IMR-90 (cell line): ENCODE data around the gene ARHGAP21. TPM values are rescaled to one million over a fixed set of nuclear protein-coding genes. Genes with fewer than 3 reads are reported as not detected.
"Not testable (repeated sequence)": the region's sequence is repeated elsewhere in the genome, so short reads cannot be mapped to it uniquely, and the experiment has no call there.

ENCODE experiments used
- ATAC-seq: fragments of 200-7000 bp; cut with Tn5 transposase; 2 replicates; pipeline ENCODE4 v1.9.1; 2020; ENCODE audit warnings: low read depth, mild to moderate bottlenecking, moderate library complexity
- BruUV-seq: library from RNA; stranded (reverse); fragments of 400-500 nt; replicated peaks from 2 replicates; lab custom pipeline; 2021; lab: Mats Ljungman, UMichigan
- CTCF ChIA-PET: fragments of 300-600 bp; formaldehyde crosslinking; extraction: SDS; loops from one replicate; lab custom pipeline; 2021; ENCODE audit warnings: antibody characterized with exemption; lab: Yijun Ruan, JAX
- POLR2A ChIA-PET: fragments of 300-600 bp; sonication (Branson Sonifier 250); formaldehyde crosslinking; loops from one replicate; lab custom pipeline; 2022; ENCODE audit warnings: antibody characterized with exemption; ENCODE audit not compliant: unreplicated experiment; lab: Charles Lee
- DNase-seq: peaks from one replicate; pipeline ENCODE4 v3.0.0; 2013
- H2AFZ ChIP-seq: replicated peaks from 2 replicates; pipeline ENCODE3; 2013; ENCODE audit warnings: low read length, mild to moderate bottlenecking; ENCODE audit not compliant: poor library complexity
- H2AK5ac ChIP-seq: 2 replicates; pipeline ENCODE4 v1.6.1; 2013; ENCODE audit warnings: low read depth, low read length, inconsistent platforms
- H2AK9ac ChIP-seq: replicated peaks from 2 replicates; pipeline ENCODE3; 2013; ENCODE audit warnings: mild to moderate bottlenecking, low read depth, low read length, moderate library complexity; ENCODE audit not compliant: poor library complexity
- H2BK120ac ChIP-seq: 2 replicates; pipeline ENCODE4 v1.6.1; 2013; ENCODE audit warnings: low read depth, low read length, inconsistent platforms
- H2BK15ac ChIP-seq: 3 replicates; pipeline ENCODE4 v1.6.1; 2013; ENCODE audit warnings: low read depth, low read length, inconsistent platforms
- H2BK20ac ChIP-seq: 2 replicates; pipeline ENCODE4 v1.6.1; 2013; ENCODE audit warnings: low read depth, mild to moderate bottlenecking, inconsistent platforms, low read length, moderate library complexity
- H2BK5ac ChIP-seq: 2 replicates; pipeline ENCODE4 v1.6.1; 2013; ENCODE audit warnings: mild to moderate bottlenecking, low read depth, low read length, inconsistent platforms; ENCODE audit not compliant: poor library complexity, severe bottlenecking
- H3K14ac ChIP-seq: replicated peaks from 2 replicates; pipeline ENCODE4 v1.6.1; 2013; ENCODE audit warnings: low read depth, low read length, inconsistent platforms
- H3K18ac ChIP-seq: 2 replicates; pipeline ENCODE4 v1.6.1; 2013; ENCODE audit warnings: low read depth, low read length, control low read depth
- H3K23ac ChIP-seq: 2 replicates; pipeline ENCODE4 v1.6.1; 2013; ENCODE audit warnings: low read depth, low read length, inconsistent platforms
- H3K27ac ChIP-seq: 2 replicates; pipeline ENCODE4 v1.5.1; 2013; ENCODE audit warnings: mild to moderate bottlenecking, control low read depth, low read length; ENCODE audit not compliant: insufficient read depth
- H3K27me3 ChIP-seq: 2 replicates; pipeline ENCODE4 v1.6.1; 2013; ENCODE audit warnings: low read length; ENCODE audit not compliant: control insufficient read depth, insufficient read depth
- H3K36me3 ChIP-seq: 2 replicates; pipeline ENCODE4 v1.6.1; 2013; ENCODE audit warnings: low read length, mixed read lengths; ENCODE audit not compliant: control insufficient read depth, insufficient read depth
- H3K4ac ChIP-seq: 2 replicates; pipeline ENCODE4 v1.6.1; 2013; ENCODE audit warnings: low read depth, low read length, inconsistent platforms
- H3K4me1 ChIP-seq: 2 replicates; pipeline ENCODE4 v1.6.1; 2013; ENCODE audit warnings: low read length, mixed read lengths; ENCODE audit not compliant: control insufficient read depth, insufficient read depth
- H3K4me2 ChIP-seq: 2 replicates; pipeline ENCODE4 v1.6.1; 2013; ENCODE audit warnings: low read depth, mild to moderate bottlenecking, control low read depth, low read length, moderate library complexity
- H3K4me3 ChIP-seq: 2 replicates; pipeline ENCODE4 v1.5.1; 2013; ENCODE audit warnings: low read depth, mild to moderate bottlenecking, control low read depth, low read length, moderate library complexity; ENCODE audit not compliant: insufficient read depth
- H3K56ac ChIP-seq: 2 replicates; pipeline ENCODE4 v1.6.1; 2013; ENCODE audit warnings: low read length, inconsistent platforms; ENCODE audit not compliant: insufficient read depth; ENCODE audit errors: extremely low read depth
- H3K79me1 ChIP-seq, 2 experiments: 2 replicates each; pipeline ENCODE4 v1.6.1; 2013; ENCODE audit warnings: low read length in 2 of 2, inconsistent platforms in 1 of 2, low read depth in 1 of 2
- H3K9ac ChIP-seq: 2 replicates; pipeline ENCODE4 v1.6.1; 2013; ENCODE audit warnings: low read depth, low read length, control low read depth
- H3K9me1 ChIP-seq: 2 replicates; pipeline ENCODE4 v1.6.1; 2013; ENCODE audit warnings: low read length, inconsistent platforms; ENCODE audit not compliant: insufficient read depth
- H3K9me3 ChIP-seq: 2 replicates; pipeline ENCODE4 v1.6.1; 2013; ENCODE audit warnings: low read length; ENCODE audit not compliant: control insufficient read depth, insufficient read depth
- H4K20me1 ChIP-seq: 2 replicates; pipeline ENCODE4 v1.6.1; 2013; ENCODE audit warnings: low read length, inconsistent platforms; ENCODE audit not compliant: insufficient read depth
- H4K5ac ChIP-seq: 2 replicates; pipeline ENCODE4 v1.6.1; 2013; ENCODE audit warnings: mild to moderate bottlenecking, low read depth, low read length, control low read depth
- H4K8ac ChIP-seq, 2 experiments: 2 replicates each; pipeline ENCODE4 v1.6.1; 2013; ENCODE audit warnings: low read depth in 2 of 2, low read length in 2 of 2, control low read depth in 1 of 2, inconsistent platforms in 1 of 2
- H4K91ac ChIP-seq: 2 replicates; pipeline ENCODE4 v1.6.1; 2013; ENCODE audit warnings: low read depth, low read length, inconsistent platforms; ENCODE audit not compliant: insufficient read depth
- POLR2A ChIP-seq: IDR thresholded peaks from 2 replicates; pipeline ENCODE4 v1.6.1; 2012; ENCODE audit warnings: mild to moderate bottlenecking, low read depth, low read length
- WGBS, 2 experiments: methylation state at CpG; one replicate each; pipeline versions ENCODE4 v1.1.5 to v1.1.7; 2013; ENCODE audit warnings: missing lambda C conversion rate in 2 of 2; ENCODE audit not compliant: insufficient read length in 1 of 2; ENCODE audit errors: extremely low coverage in 2 of 2; 5-methylcytosine and 5-hydroxymethylcytosine counted together
- dilution Hi-C: fragments of 300-500 bp; cut with HindIII; formaldehyde crosslinking; loops from one replicate; pipeline ENCODE4 v1.14.3; 2018; ENCODE audit warnings: low sequenced_read_pairs; ENCODE audit not compliant: unreplicated experiment
- in situ Hi-C: fragments of 300-500 bp; cut with MboI; formaldehyde crosslinking; loops from 3 replicates; pipeline ENCODE4 v1.14.3; 2019; ENCODE audit warnings: low sequenced_read_pairs, inconsistent platforms, mixed read lengths
- intact Hi-C: fragments of 100-400 bp; cut with micrococcal nuclease; formaldehyde crosslinking; loops from 2 replicates; pipeline ENCODE4 v1.10.0; 2022
- polyA plus RNA-seq, 3 experiments: library from polyadenylated mRNA; depleted of rRNA; stranded (reverse); fragments of >200 nt; gene quantifications; 2 replicates each; pipeline ENCODE4 v1.2.3, GENCODE V29; 2012; ENCODE audit warnings: low replicate concordance in 1 of 3
- total RNA-seq: library from RNA; depleted of rRNA; stranded (reverse); fragments of >200 nt; gene quantifications from 2 replicates; pipeline ENCODE4 v1.2.3, GENCODE V29; 2012

The ARHGAP21 gene
- total and polyA plus RNA-seq, 2 of the 4 experiments (the other 2 are of a cell fraction): 43.3 to 94.3 TPM

- ChIA-PET POLR2A (no interaction called here), CTCF (interaction anchor here (0.5 to 1.3 kb wide), 3 partner anchors 98 to 1436 kb away, joined by 3 read pairs; no protein-coding TSS in a partner anchor)
- Histone ChIP-seq H3K36me3 (peaks cover 14% of the 10 kb centered on the region), H2BK120ac (no peak overlapping the region), H3K14ac (no peak overlapping the region), H4K20me1 (no peaks in the 10 kb centered on the region; the same call in 1 of the 2 replicates), H2AK5ac (no peak overlapping the region), H3K4ac (no peak overlapping the region), H2BK15ac (no peak overlapping the region), H3K4me2 (peak overlapping the region; percentile 52; the same call in 1 of the 2 replicates), H3K27me3 (no peaks in the 10 kb centered on the region), H3K9ac (no peak overlapping the region), H3K4me1 (peaks cover 4% of the 10 kb centered on the region; the same call in 1 of the 2 replicates), H3K23ac (no peak overlapping the region), H3K9me1 (peaks cover 2% of the 10 kb centered on the region; the same call in 1 of the 2 replicates), H4K8ac (no peak overlapping the region), H2AK9ac (no peak overlapping the region), H3K4me3 (no peak overlapping the region), H2BK5ac (peak overlapping the region; percentile 11), H4K91ac (no peak overlapping the region), H3K27ac (no peak overlapping the region), H2BK20ac (no peak overlapping the region), H4K5ac (no peak overlapping the region), H3K79me1 (peaks cover 7 to 40% of the 10 kb centered on the region in 2 experiments), H3K56ac (no peak overlapping the region), H3K9me3 (no peaks in the 10 kb centered on the region), H3K18ac (no peak overlapping the region), H2AFZ (no peak overlapping the region)
- BruUV-seq: no TSS peak
- 40% methylated on average over 1 of the region's 4 CpGs; no CpG with 5 or more reads in 1 of the 2 experiments for WGBS, 2 experiments
- dilution Hi-C loops: no loop called here
- DNase-seq (peak; percentile 66), ATAC-seq (peak; percentile 69)
- intact Hi-C loops: no loop called here
- TF ChIP-seq POLR2A: no peak
- in situ Hi-C loops: no loop called here
Observed at GRCh38 chr10:24622781-24623301, 100.8 kb downstream of the ARHGAP21 start.

GRCh38 chr10:24621035-24621795 lies 102.5 kb downstream of the ARHGAP21 start:
- WGBS, 2 experiments: no CpG with 5 or more reads among the region's 4 CpGs
- H2BK120ac ChIP-seq, H3K18ac ChIP-seq, in situ Hi-C loops, POLR2A ChIA-PET, H3K4me3 ChIP-seq, H2BK15ac ChIP-seq, H3K4me1 ChIP-seq, H2BK5ac ChIP-seq, H4K5ac ChIP-seq, H3K23ac ChIP-seq, intact Hi-C loops, H4K8ac ChIP-seq, dilution Hi-C loops, H2AK5ac ChIP-seq, H3K4ac ChIP-seq, H3K14ac ChIP-seq, H3K27me3 ChIP-seq, H4K20me1 ChIP-seq, H3K4me2 ChIP-seq, H2AFZ ChIP-seq, H3K56ac ChIP-seq, DNase-seq, H2AK9ac ChIP-seq, BruUV-seq, H2BK20ac ChIP-seq, ATAC-seq, H3K9me1 ChIP-seq, CTCF ChIA-PET, H3K9me3 ChIP-seq, H3K27ac ChIP-seq, H3K9ac ChIP-seq, H4K91ac ChIP-seq: not testable (repeated sequence)
- peaks cover 13% of the 10 kb centered on the region for H3K36me3 ChIP-seq
- peaks cover 7 to 41% of the 10 kb centered on the region in 2 experiments for H3K79me1 ChIP-seq
